Upper lobe of left lung (tissue), 4 donors: Measurements from ENCODE around the gene SNRNP40.

Source experiments
- CTCF ChIP-seq, 6 experiments: fragments of 450-650 bp in 4 of 6; fragments of 200-600 bp in 2 of 6; sonication (generic) in 2 of 6; IDR thresholded peaks; one replicate each; pipeline ENCODE4 v1.5.1; 2016 to 2019; ENCODE audit warnings: antibody characterized with exemption in 6 of 6
- EP300 ChIP-seq, 4 donors: sonication (generic); formaldehyde crosslinking; IDR thresholded peaks; one replicate each; pipeline ENCODE4 v1.5.1; 2017; ENCODE audit warnings: antibody characterized with exemption in 4 of 4, control low read depth in 2 of 4
- POLR2A ChIP-seq, 4 donors: fragments of 450-650 bp; IDR thresholded peaks; one replicate each; pipeline ENCODE4 v1.5.1; 2016 to 2017; ENCODE audit warnings: antibody characterized with exemption in 4 of 4, mild to moderate bottlenecking in 2 of 4
- POLR2AphosphoS5 ChIP-seq, 2 donors: sonication (generic); formaldehyde crosslinking; IDR thresholded peaks; one replicate each; pipeline ENCODE4 v1.5.1; 2017; ENCODE audit warnings: antibody characterized with exemption in 2 of 2

GRCh38 chr1:31310198-31310597, 13.6 kb upstream of the SNRNP40 start:
- TF ChIP-seq CTCF (IDR thresholded peaks at IDR 0.05) (no peak), EP300 (IDR thresholded peaks at IDR 0.05) (no peak), POLR2AphosphoS5 (IDR thresholded peaks at IDR 0.05) (no peak), POLR2A (IDR thresholded peaks at IDR 0.05) (no peak)
